ENCODE measurements around the gene BACH1. TPM values are rescaled to one million over a fixed set of nuclear protein-coding genes. Genes with fewer than 3 reads are reported as not detected.

The BACH1 gene
- total RNA-seq, 1 experiment from 2014 or later, result 48.7 TPM

DNA sequence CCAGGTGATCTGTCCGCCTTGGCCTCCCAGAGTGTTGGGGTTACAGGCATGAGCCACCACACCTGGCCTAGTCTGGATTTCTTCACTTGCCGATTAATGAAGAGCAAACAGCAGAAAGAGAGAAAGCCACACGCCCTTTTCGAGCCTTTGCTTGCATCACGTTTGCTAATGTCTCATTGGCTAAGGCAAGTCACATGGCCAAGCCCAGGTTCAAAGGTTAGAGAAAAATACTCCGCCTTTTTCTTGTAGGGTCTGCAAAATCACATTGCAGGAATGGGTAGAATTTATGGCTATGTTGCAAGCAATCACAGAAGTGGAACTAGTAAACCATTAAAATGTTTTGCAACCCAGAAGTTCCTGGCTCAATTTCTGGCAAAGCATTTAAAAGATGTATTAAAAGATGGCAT, 26.8 kb upstream of the BACH1 start:
- Mint-ChIP-seq H3K36me3 (no peaks in the 10 kb centered on the region), H3K4me3 (no peak overlapping the region), H3K9me3 (no peaks in the 10 kb centered on the region; the same call in 1 of the 2 replicates), H3K4me1 (no peaks in the 10 kb centered on the region), H3K27ac (no peak overlapping the region), H3K27me3 (ENCODE audit: low read depth) (no peaks in the 10 kb centered on the region; the same call in 1 of the 2 replicates)
- no peak for ATAC-seq
- CTCF ChIA-PET, result no interaction called here
- DNase-seq (ENCODE audit: low spot score), result no peak
- TF ChIP-seq HMGA2 (CRISPR knock-in tag; IDR thresholded peaks at IDR 0.05) (no peak), FOXJ3 (CRISPR knock-in tag; IDR thresholded peaks at IDR 0.05; ENCODE audit: borderline replicate concordance) (no peak), GABPB1 (CRISPR knock-in tag; IDR thresholded peaks at IDR 0.05) (0 out of 2 replicates have a peak, but pooled peaks have one; percentile 21)
- TF ChIP-seq, protein P1, sequence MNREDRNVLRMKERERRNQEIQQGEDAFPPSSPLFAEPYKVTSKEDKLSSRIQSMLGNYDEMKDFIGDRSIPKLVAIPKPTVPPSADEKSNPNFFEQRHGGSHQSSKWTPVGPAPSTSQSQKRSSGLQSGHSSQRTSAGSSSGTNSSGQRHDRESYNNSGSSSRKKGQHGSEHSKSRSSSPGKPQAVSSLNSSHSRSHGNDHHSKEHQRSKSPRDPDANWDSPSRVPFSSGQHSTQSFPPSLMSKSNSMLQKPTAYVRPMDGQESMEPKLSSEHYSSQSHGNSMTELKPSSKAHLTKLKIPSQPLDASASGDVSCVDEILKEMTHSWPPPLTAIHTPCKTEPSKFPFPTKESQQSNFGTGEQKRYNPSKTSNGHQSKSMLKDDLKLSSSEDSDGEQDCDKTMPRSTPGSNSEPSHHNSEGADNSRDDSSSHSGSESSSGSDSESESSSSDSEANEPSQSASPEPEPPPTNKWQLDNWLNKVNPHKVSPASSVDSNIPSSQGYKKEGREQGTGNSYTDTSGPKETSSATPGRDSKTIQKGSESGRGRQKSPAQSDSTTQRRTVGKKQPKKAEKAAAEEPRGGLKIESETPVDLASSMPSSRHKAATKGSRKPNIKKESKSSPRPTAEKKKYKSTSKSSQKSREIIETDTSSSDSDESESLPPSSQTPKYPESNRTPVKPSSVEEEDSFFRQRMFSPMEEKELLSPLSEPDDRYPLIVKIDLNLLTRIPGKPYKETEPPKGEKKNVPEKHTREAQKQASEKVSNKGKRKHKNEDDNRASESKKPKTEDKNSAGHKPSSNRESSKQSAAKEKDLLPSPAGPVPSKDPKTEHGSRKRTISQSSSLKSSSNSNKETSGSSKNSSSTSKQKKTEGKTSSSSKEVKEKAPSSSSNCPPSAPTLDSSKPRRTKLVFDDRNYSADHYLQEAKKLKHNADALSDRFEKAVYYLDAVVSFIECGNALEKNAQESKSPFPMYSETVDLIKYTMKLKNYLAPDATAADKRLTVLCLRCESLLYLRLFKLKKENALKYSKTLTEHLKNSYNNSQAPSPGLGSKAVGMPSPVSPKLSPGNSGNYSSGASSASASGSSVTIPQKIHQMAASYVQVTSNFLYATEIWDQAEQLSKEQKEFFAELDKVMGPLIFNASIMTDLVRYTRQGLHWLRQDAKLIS (CRISPR knock-in tag; IDR thresholded peaks at IDR 0.05; ENCODE audit: borderline replicate concordance), result no peak
- TF ChIP-seq, protein P2, sequence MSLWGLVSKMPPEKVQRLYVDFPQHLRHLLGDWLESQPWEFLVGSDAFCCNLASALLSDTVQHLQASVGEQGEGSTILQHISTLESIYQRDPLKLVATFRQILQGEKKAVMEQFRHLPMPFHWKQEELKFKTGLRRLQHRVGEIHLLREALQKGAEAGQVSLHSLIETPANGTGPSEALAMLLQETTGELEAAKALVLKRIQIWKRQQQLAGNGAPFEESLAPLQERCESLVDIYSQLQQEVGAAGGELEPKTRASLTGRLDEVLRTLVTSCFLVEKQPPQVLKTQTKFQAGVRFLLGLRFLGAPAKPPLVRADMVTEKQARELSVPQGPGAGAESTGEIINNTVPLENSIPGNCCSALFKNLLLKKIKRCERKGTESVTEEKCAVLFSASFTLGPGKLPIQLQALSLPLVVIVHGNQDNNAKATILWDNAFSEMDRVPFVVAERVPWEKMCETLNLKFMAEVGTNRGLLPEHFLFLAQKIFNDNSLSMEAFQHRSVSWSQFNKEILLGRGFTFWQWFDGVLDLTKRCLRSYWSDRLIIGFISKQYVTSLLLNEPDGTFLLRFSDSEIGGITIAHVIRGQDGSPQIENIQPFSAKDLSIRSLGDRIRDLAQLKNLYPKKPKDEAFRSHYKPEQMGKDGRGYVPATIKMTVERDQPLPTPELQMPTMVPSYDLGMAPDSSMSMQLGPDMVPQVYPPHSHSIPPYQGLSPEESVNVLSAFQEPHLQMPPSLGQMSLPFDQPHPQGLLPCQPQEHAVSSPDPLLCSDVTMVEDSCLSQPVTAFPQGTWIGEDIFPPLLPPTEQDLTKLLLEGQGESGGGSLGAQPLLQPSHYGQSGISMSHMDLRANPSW (CRISPR knock-in tag; conservative IDR thresholded peaks at IDR 0.05; ENCODE audit: low read depth), result no peak
- TF ChIP-seq, protein P3, sequence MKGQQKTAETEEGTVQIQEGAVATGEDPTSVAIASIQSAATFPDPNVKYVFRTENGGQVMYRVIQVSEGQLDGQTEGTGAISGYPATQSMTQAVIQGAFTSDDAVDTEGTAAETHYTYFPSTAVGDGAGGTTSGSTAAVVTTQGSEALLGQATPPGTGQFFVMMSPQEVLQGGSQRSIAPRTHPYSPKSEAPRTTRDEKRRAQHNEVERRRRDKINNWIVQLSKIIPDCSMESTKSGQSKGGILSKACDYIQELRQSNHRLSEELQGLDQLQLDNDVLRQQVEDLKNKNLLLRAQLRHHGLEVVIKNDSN (CRISPR knock-in tag; IDR thresholded peaks at IDR 0.05), result peak; percentile 34; the same call in 1 of the 2 replicates
- TF ChIP-seq, protein P4, sequence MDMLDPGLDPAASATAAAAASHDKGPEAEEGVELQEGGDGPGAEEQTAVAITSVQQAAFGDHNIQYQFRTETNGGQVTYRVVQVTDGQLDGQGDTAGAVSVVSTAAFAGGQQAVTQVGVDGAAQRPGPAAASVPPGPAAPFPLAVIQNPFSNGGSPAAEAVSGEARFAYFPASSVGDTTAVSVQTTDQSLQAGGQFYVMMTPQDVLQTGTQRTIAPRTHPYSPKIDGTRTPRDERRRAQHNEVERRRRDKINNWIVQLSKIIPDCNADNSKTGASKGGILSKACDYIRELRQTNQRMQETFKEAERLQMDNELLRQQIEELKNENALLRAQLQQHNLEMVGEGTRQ (CRISPR knock-in tag; IDR thresholded peaks at IDR 0.05), result peak; percentile 63
- POLR2A ChIA-PET, result no interaction called here

DNA sequence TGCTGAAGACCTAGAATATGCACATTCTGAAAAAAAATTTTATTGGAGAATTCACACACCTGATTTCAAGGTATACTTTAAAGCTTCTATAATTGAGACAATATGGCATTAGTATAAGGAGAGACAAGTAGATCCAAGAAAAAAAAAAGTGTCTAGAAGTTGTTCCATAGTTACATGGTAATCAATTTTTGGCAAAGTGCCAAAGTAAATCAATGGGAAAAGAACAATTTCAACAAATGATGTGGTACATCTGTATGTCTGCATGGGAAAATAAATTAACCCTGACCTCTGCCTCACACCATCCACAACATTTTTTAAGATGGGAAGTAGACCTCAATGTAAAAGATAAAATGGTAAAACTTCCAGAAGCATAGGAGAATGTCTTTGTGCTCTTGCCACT, 21.3 kb upstream of the BACH1 start:
- TF ChIP-seq KAT7 (CRISPR knock-in tag; IDR thresholded peaks at IDR 0.05; ENCODE audit: borderline replicate concordance) (no peak), ETV6 (CRISPR knock-in tag; IDR thresholded peaks at IDR 0.05) (no peak), CBFB (CRISPR knock-in tag; IDR thresholded peaks at IDR 0.05; ENCODE audit: low read depth) (no peak)
- TF ChIP-seq, protein P5, sequence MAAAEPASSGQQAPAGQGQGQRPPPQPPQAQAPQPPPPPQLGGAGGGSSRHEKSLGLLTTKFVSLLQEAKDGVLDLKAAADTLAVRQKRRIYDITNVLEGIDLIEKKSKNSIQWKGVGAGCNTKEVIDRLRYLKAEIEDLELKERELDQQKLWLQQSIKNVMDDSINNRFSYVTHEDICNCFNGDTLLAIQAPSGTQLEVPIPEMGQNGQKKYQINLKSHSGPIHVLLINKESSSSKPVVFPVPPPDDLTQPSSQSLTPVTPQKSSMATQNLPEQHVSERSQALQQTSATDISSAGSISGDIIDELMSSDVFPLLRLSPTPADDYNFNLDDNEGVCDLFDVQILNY (CRISPR knock-in tag; IDR thresholded peaks at IDR 0.05), result no peak
- TF ChIP-seq, protein P6, sequence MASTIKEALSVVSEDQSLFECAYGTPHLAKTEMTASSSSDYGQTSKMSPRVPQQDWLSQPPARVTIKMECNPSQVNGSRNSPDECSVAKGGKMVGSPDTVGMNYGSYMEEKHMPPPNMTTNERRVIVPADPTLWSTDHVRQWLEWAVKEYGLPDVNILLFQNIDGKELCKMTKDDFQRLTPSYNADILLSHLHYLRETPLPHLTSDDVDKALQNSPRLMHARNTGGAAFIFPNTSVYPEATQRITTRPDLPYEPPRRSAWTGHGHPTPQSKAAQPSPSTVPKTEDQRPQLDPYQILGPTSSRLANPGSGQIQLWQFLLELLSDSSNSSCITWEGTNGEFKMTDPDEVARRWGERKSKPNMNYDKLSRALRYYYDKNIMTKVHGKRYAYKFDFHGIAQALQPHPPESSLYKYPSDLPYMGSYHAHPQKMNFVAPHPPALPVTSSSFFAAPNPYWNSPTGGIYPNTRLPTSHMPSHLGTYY (CRISPR knock-in tag; IDR thresholded peaks at IDR 0.05), result no peak
- TF ChIP-seq, protein P7, sequence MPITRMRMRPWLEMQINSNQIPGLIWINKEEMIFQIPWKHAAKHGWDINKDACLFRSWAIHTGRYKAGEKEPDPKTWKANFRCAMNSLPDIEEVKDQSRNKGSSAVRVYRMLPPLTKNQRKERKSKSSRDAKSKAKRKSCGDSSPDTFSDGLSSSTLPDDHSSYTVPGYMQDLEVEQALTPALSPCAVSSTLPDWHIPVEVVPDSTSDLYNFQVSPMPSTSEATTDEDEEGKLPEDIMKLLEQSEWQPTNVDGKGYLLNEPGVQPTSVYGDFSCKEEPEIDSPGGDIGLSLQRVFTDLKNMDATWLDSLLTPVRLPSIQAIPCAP (CRISPR knock-in tag; IDR thresholded peaks at IDR 0.05), result no peak
- TF ChIP-seq, protein P8, sequence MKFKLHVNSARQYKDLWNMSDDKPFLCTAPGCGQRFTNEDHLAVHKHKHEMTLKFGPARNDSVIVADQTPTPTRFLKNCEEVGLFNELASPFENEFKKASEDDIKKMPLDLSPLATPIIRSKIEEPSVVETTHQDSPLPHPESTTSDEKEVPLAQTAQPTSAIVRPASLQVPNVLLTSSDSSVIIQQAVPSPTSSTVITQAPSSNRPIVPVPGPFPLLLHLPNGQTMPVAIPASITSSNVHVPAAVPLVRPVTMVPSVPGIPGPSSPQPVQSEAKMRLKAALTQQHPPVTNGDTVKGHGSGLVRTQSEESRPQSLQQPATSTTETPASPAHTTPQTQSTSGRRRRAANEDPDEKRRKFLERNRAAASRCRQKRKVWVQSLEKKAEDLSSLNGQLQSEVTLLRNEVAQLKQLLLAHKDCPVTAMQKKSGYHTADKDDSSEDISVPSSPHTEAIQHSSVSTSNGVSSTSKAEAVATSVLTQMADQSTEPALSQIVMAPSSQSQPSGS (CRISPR knock-in tag; IDR thresholded peaks at IDR 0.05; ENCODE audit: borderline replicate concordance, low read depth), result no peak
- no peak for DNase-seq (ENCODE audit: low spot score)

More for the DNA sequence above, 21.3 kb upstream of the BACH1 start:
- ChIA-PET POLR2A (no interaction called here), CTCF (no interaction called here)
- Mint-ChIP-seq H3K4me3 (no peak overlapping the region), H3K9me3 (peaks cover 7% of the 10 kb centered on the region; the same call in 1 of the 2 replicates), H3K27me3 (ENCODE audit: low read depth) (no peaks in the 10 kb centered on the region), H3K36me3 (no peaks in the 10 kb centered on the region), H3K27ac (no peak overlapping the region), H3K4me1 (peaks cover 6% of the 10 kb centered on the region)
- no peak for ATAC-seq

Data from WTC11 (cell line).